GM12873 (cell line): ENCODE data around the gene OPCML.

Experiments used
- CTCF ChIP-seq: IDR thresholded peaks from 2 replicates; pipeline ENCODE4 v1.5.1; 2012; ENCODE audit warnings: low read depth, mild to moderate bottlenecking, moderate library complexity, low read length, control low read depth; ENCODE audit not compliant: insufficient read depth; ENCODE audit errors: missing control alignments

Gene OPCML

GRCh38 chr11:132997396-132997795, 534.9 kb downstream of the OPCML start:
- no peak for TF ChIP-seq CTCF

DNA sequence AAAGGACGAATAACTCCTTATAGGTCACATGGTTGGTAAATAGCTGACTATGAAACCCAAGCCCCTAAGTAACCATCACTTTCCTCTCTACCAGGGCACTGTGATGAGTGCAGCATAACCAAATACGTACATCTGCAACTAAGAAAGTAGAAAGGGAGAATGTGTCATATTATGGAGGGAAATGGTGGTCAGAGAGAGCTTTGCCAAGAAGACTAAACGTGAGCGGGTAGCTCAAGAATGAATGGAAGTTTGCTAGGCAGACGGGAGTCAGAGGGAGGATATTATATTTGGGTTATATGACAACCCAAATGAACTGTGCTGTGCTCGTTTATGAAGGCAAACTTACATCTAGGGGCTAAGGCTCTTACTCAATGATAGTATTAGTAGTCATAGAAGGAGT, 537.3 kb downstream of the OPCML start:
- no peak for TF ChIP-seq CTCF

DNA sequence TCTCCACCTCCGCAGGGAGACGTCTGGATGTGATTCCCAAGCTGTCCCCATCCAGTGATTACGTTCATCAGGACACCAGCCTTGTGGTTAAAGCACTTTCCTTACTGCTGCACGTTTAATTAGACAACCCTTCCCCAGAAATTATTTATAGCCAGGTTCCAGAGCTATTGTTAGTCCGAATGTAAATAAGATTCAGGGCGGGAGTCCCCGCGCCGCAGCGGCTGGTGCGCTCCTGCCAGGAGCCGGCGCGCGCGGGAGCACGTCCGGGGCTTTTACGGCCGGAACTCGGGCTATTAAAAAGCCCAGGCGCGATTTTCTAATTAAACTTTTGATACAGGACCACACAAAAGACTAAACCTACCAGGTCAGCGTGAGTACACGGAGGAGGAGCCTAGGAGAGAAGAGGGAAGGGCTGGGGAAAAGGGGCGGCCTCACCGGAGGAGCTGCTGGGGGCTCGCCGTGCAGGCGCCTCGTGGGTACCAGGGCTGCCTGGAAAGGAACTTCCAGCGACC, 538.3 kb downstream of the OPCML start:
- no peak for TF ChIP-seq CTCF

DNA sequence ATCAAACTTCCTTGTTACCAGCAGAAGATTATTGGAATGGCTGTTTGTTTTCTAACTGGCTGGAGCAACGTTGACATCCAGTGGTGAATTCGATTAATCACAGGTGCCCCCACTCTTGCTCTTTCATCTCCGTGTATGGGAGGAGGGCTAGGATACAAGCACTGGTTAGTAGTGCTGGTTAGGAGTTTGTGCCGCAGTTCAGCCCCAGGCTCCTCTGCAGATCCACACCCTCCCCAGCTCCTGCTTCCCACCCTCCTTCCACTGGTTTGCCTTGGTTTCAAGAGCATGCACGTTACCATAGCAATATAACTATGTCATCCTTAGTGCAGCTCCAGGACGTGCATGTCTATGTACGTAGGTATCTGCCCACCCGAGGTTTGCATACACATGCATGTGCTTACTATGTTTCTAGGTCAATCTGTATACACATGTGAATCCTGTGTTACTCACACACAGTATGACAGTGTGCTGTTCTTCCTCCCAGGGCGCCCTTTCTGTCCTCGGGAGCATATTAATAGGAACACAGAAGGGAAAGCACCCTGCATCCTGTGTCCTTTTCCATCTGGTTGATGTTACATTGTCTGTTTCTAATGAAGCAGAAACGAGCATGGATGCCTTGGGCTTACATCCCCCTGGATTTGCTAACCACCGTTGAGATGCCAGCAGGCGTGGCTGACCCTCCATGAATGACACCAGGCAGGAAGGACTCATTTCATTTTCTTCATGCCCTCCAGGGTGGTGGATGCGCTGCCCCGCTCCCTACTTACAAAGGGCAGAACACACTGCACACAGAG, 539.3 kb downstream of the OPCML start:
- no peak for TF ChIP-seq CTCF

DNA sequence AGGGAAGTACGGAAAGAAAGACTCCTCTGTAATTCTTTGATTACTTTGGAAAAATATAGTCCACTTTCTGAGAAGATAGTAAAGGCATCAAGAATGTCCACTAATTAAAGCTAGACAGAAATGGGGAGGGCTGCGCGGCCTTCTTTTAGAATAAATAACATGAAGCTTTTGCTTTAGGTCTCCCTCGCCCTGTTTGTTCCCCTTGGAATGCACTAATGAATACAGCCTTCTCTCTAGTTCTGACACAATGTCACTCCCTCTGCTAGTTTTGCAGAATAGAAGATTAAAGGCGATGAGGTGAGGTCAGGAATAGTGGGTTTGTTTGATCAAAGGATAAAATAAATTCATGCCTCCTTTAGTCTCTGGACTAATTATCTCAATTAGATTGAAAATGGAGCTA, 543.9 kb downstream of the OPCML start:
- no peak for TF ChIP-seq CTCF

DNA sequence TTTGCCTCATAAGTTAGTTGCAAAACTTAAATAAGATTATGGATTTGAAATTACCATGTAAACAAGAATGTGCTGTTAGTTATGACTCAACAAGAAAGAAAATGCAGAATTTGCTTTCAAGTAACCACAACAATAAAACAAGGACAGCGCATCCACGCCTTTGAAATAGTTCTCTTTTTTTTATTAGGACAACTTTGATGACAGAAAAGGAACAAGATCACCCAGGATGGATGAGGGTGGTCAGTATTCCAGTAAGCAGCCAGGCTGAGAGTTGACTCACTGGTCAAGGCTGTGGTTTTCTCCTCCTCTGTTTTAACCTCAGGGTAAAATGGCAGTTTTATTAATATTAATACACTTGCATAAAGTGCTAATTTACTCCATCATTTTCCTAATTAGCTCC, 544.4 kb downstream of the OPCML start:
- TF ChIP-seq CTCF = no peak

DNA sequence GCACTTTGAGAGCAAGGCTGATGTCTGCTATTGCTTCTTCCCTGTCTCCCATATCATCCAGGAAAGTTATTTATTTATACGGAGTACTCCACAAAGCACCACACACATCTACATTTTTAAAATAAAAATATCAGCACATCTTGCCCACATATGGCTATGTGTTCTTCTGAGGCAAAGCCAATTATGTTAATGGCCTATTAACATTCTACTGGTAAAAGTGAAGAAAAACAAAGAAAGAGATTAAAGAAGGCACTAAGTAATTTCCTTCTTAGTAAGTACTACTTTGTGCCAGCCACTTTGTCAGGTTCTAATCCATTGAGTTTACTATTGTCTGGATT, 548.7 kb downstream of the OPCML start:
- no peak for TF ChIP-seq CTCF
